Activated naive CD8-positive, alpha-beta T cell treated with anti-CD3 and anti-CD28 coated beads, Interleukin-2, amount 50 U/mL, for 16 hours (primary cell): ENCODE measurements around the gene MVB12B.

Experiments
- DNase-seq: peaks from one replicate; pipeline ENCODE4 v3.0.0-alpha.2; 2020; ENCODE audit warnings: low read depth, low spot score

The MVB12B gene

GRCh38 chr9:126303488-126303887 is 23.1 kb upstream of the MVB12B start:
- no peak for DNase-seq

- DNase-seq, result no peak
Observed at GRCh38 chr9:126304207-126304970, 22.2 kb upstream of the MVB12B start.

- no peak for DNase-seq
Observed at GRCh38 chr9:126304971-126305320, 21.7 kb upstream of the MVB12B start.

GRCh38 chr9:126306071-126306647 is 20.5 kb upstream of the MVB12B start:
- DNase-seq, result no peak

- DNase-seq, result no peak
Observed at GRCh38 chr9:126307322-126308061, 19.1 kb upstream of the MVB12B start.

- DNase-seq, result no peak
Observed at GRCh38 chr9:126309427-126310189, 17.0 kb upstream of the MVB12B start.

- no peak for DNase-seq
Observed at GRCh38 chr9:126312584-126313551, 13.8 kb upstream of the MVB12B start.

- no peak for DNase-seq
Observed at GRCh38 chr9:126316085-126316655, 10.5 kb upstream of the MVB12B start.

- DNase-seq, result no peak
Observed at GRCh38 chr9:126317513-126317912, 9.1 kb upstream of the MVB12B start.

- DNase-seq, result no peak
Observed at GRCh38 chr9:126318858-126319257, 7.8 kb upstream of the MVB12B start.

GRCh38 chr9:126319671-126320070 is 7.0 kb upstream of the MVB12B start:
- no peak for DNase-seq

- DNase-seq, result no peak
Observed at GRCh38 chr9:126320158-126320922, 6.3 kb upstream of the MVB12B start.

- DNase-seq, result no peak
Observed at GRCh38 chr9:126321742-126322141, 4.9 kb upstream of the MVB12B start.

GRCh38 chr9:126325821-126326220 is 808 bp upstream of the MVB12B start:
- DNase-seq, result no peak

- DNase-seq, result no peak
Observed at GRCh38 chr9:126327006-126327713, 531 bp downstream of the MVB12B start.

GRCh38 chr9:126327714-126328185 is 1.1 kb downstream of the MVB12B start:
- DNase-seq, result no peak

- no peak for DNase-seq
Observed at GRCh38 chr9:126328407-126328806, 1.8 kb downstream of the MVB12B start.

GRCh38 chr9:126329476-126330275 is 3.0 kb downstream of the MVB12B start:
- DNase-seq, result no peak
